Daoy (cell line): ENCODE results near the gene PFAS. TPM values are rescaled to one million over a fixed set of nuclear protein-coding genes. Genes with fewer than 3 reads are reported as not detected.
A peak's percentile ranks its signal among the peaks of the same experiment; 100 is the strongest.
"Not testable (repeated sequence)": the region's sequence is repeated elsewhere in the genome, so short reads cannot be mapped to it uniquely, and the experiment has no call there.

ENCODE experiments used
- DNase-seq: peaks from one replicate; pipeline ENCODE4 v3.0.0-alpha.2; 2015; ENCODE audit warnings: low read depth
- total RNA-seq: library from RNA; depleted of rRNA; stranded (reverse); fragments of >200 nt; shearing (Covaris generic); gene quantifications from 2 replicates; pipeline ENCODE4 v1.2.3, GENCODE V29; 2014

Gene PFAS
- total RNA-seq, 1 experiment from 2014 or later, result 35.1 TPM

DNA sequence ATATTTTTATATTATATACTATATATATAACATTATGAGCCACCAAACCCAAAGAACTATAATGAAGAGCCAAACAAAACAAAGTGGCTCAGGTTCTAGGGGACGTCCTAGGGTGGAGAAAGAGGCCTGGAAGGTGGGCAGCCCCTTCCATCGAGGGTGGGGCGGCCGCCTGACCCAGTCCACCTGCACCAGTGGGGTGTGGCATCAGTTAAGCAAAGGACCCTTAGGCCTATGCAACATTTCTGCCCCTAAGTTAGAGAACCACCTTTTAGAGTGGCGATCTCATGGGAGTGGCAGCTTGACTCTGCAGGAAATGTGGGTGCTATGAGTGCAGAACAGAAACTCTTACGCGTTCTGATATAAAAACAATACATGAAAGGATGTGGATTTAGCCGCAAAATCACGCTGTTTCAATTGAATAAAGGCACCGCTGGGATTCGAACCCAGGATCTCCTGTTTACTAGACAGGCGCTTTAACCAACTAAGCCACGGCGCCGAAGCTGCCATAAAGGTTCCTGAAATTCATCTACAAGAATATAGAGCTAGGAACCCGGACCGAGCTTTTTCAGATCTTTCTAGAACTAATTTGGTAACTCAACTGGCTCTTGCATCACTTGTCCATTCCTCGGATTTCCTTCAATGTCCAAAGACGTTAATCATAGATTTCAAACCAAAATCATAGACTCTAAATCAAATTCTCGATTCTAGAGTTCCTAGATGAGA, 23.1 kb upstream of the PFAS start:
- peak; percentile 69 for DNase-seq

DNA sequence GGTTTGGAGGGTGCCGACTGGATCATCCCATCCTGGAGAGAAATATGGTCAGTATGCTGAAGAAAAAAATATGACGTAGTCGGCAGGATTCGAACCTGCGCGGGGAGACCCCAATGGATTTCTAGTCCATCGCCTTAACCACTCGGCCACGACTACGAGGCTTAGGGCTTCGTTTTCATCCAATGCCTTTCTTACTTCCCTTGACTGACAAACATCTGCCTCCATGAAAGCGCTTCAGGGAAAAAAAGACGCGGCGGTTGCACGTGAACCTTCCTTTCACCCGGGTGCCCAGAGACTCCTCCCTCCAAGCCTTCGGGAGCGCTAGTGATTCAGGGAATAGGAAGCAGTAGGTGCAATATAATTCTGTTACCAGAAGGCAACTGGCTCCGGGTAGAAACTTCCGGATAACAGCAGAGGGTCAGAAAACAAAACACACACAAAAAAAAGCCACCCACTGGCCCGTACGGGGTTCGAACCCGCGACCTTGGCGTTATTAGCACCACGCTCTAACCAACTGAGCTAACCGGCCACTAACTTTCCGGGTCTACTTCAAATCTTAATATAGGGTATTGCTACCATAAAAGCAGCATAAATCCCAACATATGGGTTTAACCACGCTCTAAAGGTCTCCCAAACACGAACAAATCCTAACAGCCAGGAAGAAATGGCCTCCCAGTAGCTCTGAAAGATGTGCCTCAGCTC, 22.4 kb upstream of the PFAS start:
- DNase-seq, result peak; percentile 80

DNA sequence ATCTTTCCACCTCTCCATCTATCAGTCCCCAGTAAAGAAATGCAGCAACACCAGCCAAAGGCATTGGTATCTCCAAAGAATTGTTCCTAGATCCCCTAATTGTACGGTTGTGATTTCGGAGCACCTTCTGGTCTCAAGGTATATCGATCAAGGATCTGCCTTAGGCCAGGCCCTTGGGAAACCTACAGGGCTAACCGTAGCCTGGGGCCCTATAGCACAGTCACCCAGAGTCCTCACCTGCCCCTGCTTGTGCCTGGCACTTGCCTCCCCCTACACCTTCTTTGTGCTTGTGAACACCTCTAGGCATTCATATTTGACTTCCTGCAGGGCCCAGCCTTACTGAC, 21.9 kb upstream of the PFAS start:
- no peak for DNase-seq

DNA sequence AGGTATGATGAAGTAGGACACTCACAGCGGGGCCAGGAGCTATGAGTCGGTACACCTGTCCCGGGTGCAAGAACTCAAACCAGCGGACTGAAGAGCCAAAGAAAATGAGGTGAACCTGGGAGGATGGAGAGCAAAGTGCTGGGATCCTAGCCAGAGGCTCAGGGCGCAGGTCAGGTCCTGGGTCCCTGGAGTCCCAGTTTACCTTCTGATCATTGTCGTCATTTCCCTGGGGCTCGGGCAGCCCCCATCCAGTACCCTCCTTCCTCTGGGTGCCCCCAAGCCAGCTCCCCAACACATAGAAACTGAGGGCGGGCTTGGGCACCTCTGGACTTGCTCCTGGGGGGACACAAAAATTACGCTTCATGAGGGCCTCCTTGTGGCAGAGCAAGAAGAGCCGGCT, 17.4 kb upstream of the PFAS start:
- no peak for DNase-seq

DNA sequence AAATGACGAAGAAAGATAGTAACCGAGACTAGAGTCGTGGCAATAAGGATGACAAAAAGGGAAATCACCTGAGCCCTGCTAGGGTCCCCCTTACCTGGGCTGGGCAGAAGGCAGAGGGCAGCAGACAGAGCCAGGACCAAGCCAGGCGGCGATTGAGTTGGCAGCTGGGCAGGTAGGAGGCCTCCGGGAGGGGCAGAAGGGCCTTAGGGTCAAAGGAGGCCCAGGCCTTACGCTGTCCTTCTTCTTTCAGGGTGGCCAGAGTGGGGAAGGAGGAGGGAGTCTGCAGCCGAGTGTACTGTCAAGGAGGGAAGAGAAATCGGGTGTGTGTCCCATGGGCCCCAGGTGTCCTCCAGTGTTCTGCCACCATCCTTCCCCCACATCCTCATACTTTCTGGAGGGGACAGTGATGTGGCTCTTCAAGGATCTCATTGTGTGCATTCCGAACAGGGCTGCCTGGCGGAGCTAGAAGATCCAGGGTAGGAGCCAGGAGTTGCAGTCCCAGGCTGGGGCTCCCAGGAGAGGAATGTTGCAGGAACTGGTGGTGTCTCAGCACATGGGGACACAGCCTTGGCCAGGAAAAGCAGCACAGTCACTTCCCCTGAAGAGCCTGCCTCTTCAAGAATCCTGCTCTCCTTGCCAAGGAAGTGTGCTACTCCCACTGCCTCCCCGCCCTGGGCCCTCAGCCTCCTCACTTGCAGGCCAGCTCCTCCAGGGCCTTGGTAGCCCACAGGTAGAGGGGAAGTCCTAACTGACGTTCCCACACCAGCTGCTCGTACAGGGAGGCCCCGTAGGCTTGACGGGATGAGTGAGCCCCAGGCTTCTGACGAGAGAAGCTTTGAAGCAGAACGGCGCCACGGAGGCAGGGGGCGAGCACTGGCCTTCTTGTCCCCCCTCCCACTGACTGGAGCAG, 14.5 kb upstream of the PFAS start:
- DNase-seq, result no peak

DNA sequence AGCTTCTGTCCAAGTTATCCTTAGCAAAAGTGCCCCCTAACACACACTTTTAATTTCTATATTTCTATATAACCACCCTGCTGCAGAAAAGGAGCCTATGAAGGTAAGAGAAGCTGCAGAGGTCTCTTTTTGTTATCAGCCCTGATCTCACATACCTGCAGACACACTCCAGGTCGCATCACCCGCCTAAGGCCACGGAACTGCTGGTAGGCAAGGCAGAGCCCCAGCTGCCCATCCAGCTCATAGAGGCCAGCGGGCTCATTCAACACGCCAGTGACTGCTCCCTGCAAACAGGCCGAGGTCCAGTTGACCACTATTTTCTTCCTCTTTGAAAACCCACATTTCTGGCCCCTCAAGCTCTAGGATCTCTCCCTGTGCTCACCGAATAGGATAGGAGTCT, 13.4 kb upstream of the PFAS start:
- DNase-seq, result no peak

DNA sequence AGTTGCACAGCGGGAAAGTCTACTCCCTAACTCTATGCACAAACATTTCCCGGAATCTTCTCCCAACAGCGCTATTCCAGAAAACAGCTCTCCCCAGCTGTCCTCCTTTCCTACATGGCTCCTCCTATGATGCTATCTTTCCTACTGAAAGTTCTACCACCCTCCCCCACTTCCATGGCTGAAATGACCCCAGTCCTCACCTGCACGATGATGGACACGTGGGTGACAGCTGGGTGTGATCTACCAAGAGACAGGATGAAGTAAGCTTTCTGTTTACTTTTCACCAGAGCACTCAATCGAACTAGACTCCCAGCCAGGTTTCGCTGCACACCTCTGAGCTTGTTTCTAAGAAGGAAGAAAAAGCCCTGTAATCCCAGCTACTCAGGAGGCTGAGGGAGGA, 11.9 kb upstream of the PFAS start:
- DNase-seq, result no peak

DNA sequence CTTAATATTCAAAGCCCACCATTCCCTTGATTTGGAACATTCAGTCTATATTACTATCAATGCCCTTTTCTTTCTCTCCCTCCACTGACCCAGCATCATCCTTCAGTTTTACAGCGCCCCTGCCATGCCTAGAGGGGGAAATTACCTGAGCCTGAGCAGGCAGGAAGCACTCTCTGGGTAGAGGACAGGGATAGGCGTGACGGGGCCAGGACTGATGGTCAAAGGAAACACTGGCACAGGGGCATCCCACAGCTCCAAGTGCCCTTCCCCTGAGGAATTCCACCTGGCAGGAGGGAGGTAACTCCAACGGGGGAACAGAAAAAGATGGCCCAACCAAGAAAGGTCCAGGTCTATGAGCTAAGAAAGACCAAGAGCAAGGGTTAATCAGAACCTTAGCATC, 11.2 kb upstream of the PFAS start:
- DNase-seq, result no peak

DNA sequence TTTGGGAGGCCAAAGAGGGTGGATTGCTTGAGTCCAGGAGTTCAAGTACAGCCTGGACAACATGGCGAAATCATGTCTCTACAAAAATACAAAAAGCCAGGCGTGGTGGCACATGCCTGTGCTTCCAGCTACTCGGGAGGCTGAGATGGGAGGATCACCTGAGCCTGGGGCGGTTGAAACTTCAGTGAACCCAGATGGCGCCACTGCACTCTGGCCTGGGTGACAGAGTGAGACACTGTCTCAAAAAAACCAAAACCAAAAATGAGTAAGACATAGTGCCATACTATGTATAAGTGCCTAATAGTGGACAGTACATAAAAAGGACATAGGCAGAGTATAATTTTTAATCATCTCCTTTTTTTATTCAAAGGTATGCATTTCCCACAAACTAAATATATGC, 5.3 kb upstream of the PFAS start:
- DNase-seq, result no peak

DNA sequence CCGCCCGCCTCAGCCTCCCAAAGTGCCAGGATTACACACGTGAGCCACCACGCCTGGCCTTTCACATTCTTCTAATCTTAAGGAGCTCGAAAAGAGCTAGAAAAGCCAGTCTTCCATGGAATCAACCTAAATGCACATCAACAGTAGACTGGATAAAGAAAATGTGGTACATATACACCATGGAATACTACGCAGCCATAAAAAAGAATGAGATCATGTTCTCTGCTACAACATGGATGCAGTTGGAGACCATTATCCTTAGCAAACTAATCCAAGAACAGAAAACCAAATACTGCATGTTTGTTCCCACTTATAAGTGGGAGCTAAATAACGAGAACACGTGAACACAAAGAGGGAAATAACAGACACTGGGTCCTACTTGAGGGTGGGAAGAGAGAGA, 4.3 kb upstream of the PFAS start:
- no peak for DNase-seq

DNA sequence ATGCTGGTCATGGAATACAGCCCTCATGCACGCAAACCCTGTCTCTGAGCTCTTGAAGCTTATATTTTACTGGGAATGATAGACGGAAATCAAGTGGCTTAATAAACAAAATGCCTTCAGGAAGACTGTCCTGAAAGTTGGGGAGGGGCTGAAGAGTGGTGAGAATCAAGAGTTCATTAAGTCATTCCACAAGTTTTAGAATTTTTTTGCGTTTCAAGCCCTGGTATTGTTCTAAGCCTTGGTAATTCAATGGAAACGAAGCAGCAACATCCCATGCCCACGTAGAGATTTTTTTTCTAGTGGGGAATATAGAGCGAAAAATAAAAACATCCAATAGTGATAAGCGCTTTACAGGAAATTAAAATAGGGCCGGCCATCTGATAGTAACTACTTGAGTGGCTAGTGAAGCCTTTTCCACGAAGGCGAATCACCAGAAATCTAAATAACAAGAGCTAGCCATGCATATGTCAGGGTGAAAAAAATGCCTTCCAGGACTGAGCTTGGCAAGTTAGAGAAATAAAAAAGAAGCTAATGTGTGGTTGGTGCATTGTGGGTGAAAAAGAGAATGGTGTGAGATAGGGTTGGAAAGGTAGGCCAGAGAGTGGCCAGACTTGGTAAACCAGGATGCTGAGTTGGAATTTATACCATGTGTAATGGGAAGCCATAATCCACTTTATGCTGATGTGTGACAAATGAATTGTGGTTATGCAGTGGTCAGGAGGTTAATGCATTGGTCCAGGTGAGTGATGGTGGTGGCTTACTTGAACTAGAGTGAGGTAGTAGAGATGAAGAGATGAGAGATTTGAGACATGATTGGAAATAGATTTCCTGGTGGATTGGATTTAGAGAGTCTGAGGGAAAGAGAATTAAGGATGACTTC, 772 bp downstream of the PFAS start:
- DNase-seq, result no peak

DNA sequence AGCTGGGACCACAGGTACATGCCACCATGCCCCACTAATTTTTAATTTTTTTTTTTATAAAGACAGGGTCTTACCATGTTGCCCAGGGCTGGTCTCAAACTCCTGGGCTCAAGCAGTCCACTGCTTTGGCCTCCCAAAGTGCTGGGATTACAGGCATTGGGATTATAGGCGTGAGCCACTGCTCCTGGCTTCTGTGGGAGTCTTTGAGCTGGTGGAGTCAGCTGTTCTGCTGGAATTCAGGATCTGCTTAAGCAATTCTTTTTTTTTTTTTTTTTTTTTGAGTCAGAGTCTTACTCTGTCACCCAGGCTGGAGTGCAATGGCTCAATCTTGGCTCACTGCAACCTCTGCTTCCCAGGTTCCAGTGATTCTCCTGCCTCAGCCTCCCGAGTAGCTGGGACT, 2.3 kb downstream of the PFAS start:
- DNase-seq, result not testable (repeated sequence)

DNA sequence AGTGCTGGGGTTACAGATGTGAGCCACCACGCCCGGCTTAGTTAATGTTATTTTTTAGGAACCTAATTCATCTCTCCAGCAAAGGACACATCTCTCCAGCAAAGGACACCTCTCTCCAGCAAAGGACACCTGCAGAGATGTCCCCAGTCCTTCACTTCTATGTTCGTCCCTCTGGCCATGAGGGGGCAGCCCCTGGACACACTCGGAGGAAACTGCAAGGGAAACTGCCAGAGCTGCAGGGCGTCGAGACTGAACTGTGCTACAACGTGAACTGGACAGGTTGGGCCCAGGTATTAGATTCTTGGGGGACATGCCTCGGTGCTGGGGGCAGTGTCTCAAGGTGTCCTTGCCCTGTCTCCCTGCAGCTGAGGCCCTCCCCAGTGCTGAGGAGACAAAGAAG, 4.7 kb downstream of the PFAS start:
- no peak for DNase-seq

DNA sequence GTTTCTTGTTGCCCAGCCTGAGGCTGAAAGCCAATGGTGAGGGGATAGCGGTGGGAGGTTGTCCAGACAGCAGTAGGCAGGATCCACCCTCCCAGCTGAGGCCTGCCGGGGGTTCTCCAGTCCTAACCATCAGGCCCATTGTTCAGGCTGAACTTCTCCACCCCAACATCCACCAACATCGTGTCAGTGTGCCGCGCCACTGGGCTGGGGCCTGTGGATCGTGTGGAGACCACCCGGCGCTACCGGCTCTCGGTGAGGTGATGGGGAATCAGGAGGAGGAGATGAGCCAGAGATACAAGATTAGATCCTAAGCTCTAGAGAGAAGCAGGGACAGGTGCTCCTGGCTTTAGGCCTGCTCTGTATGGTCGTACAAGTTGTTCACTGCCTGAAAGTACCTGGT, 5.8 kb downstream of the PFAS start:
- no peak for DNase-seq

DNA sequence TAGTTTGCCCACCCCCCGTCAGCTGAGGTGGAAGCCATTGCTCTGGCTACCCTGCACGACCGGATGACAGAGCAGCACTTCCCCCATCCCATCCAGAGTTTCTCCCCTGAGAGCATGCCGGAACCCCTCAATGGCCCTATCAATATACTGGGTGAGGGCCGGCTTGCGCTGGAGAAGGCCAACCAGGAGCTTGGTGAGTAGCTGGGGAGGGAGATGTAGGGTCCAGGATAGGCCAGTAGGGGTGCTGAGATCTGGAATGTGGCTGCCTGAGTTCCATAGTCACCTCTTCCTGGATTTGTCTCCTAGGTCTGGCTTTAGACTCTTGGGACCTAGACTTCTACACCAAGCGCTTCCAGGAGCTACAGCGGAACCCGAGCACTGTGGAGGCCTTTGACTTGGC, 6.4 kb downstream of the PFAS start:
- no peak for DNase-seq

DNA sequence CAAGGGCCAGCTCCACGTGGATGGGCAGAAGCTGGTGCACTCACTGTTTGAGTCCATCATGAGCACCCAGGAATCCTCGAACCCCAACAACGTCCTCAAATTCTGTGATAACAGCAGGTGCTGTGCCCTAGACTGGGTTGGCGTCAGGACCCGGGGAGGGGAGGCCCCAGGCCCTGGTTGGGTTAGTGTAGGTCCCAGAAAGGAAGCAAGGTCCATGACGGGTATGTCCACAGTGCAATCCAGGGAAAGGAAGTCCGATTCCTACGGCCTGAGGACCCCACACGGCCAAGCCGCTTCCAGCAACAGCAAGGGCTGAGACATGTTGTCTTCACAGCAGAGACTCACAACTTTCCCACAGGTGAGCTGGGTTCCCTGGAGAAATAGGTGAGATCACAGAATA, 7.2 kb downstream of the PFAS start:
- DNase-seq, result no peak

DNA sequence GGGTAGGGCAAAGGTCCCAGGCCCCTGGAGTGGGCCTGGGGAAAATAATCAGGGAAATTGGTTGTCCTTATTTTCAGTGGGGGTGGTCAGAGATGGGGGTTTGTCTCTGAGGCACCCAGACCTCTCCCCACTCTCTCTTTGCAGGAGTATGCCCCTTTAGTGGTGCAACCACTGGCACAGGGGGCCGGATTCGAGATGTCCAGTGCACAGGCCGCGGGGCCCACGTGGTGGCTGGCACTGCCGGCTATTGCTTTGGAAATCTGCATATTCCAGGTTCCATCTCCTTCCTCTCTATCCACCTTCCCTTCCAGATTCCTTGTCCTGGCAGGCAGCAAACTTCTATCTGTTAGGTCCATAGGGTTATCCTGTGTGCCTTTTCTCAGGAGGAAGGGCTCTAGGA, 7.6 kb downstream of the PFAS start:
- no peak for DNase-seq

DNA sequence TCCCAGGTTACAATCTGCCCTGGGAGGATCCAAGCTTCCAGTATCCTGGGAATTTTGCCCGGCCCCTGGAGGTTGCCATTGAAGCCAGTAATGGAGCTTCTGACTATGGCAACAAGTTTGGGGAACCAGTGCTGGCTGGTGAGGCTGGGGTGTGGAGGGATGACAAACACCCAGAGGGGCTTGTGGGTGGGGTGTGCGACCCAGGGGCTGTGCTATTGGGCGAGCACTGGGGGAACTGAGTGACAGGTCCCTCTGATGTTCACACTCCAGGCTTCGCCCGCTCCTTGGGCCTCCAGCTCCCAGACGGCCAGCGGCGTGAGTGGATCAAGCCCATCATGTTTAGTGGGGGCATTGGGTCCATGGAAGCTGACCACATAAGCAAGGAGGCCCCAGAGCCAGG, 8.7 kb downstream of the PFAS start:
- no peak for DNase-seq

DNA sequence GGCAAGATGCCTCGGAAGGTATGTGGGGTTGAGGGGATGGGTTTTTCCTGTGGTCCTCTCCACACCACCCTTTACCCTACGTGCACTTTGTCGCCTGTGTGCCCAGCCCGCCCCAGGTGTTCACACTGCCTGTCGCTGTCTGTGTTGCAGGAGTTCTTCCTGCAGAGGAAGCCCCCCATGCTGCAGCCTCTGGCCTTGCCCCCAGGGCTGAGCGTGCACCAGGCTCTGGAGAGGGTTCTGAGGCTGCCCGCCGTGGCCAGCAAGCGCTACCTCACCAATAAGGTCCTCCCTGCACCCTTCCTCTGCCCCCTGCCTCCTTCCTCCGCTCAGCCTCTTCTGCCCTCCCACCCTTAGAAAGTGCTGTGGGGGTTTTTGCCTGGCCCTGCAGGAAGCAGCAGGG, 15.2 kb downstream of the PFAS start:
- DNase-seq, result no peak

DNA sequence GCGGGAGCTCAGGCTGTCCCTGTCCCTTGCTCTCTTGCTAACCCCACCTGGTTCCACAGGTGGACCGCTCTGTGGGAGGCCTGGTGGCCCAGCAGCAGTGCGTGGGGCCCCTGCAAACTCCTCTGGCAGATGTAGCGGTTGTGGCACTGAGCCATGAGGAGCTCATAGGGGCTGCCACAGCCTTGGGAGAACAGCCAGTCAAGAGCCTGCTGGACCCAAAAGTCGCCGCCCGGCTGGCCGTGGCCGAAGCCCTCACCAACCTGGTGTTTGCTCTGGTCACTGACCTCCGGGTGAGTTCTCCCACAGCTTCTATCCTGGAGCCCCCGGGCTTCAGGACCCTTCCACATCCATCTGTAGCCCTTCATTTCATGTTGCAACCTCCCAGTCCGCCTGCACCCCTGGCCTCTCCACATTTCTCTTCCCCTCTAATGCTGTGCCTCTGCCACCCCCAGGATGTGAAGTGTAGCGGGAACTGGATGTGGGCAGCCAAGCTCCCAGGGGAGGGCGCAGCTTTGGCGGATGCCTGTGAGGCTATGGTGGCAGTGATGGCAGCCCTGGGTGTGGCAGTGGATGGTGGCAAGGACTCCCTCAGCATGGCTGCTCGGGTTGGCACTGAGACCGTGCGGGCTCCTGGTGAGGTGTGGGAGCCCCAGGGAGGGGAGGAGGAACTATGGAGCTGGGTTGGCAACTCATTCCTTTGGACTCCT, 15.9 kb downstream of the PFAS start:
- DNase-seq, result no peak
